HG03457 (cell line): ENCODE data around the gene MLX.
A peak's percentile ranks its signal among the peaks of the same experiment; 100 is the strongest.
"Not testable (repeated sequence)": the region's sequence is repeated elsewhere in the genome, so short reads cannot be mapped to it uniquely, and the experiment has no call there.

Experiments
- ATAC-seq: cut with Tn5 transposase; IDR thresholded peaks from one replicate; pipeline ENCODE4 v1.9.1; 2021; ENCODE audit warnings: moderate number of reproducible peaks; ENCODE audit not compliant: unreplicated experiment

Gene MLX

DNA sequence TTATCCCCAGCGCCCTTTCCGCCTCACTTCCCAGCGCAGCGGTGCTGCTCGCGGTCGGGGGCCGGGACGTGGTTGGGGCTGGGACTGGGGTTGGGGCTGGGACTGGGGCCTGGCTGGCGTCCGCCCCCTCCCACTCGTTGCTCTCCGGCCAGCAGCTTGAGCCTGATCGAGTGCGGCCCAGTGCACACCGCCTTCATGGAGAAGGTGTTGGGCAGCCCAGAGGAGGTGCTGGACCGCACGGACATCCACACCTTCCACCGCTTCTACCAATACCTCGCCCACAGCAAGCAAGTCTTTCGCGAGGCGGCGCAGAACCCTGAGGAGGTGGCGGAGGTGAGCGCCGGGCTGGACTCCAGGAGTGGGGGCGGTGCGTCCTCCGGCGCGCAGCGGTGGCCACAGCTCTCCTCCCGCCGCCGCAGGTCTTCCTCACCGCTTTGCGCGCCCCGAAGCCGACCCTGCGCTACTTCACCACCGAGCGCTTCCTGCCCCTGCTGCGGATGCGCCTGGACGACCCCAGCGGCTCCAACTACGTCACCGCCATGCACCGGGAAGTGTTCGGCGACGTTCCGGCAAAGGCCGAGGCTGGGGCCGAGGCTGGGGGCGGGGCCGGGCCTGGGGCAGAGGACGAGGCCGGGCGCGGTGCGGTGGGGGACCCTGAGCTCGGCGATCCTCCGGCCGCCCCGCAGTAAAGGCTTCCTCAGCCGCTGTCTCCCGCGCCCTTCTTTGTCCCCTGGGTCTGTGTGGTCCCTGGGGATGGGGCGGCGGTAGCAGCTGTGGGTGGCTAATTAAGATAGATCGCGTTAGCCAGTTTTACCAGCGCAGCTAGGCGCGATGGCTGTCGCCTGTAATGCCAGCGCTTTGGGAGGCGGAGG is 12.4 kb upstream of the MLX start:
- peak; percentile 48 for ATAC-seq

DNA sequence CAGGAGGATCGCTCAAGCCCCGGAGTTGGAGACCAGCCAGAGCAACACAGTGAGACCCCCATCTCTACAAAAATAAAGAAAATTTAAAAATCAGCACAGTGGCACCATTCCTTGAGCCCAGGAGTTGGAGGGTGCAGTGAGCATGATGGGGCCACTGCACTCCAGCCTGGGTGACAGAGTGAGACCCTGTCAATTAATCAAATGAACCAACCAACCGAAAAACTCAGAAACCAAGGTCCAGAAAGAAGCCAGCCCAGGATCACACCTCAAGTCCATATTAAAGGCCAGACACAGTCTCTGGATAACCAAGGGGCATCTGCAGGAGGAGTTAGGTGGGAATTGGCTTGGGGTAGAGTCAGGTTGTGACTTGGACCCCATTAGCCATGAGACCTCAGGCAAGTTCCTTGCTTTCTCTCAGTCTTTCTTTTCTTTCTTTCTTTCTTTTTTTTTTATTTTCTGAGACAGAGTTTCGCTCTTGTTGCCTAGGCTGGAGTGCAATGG is 11.7 kb upstream of the MLX start:
- ATAC-seq, result no peak

DNA sequence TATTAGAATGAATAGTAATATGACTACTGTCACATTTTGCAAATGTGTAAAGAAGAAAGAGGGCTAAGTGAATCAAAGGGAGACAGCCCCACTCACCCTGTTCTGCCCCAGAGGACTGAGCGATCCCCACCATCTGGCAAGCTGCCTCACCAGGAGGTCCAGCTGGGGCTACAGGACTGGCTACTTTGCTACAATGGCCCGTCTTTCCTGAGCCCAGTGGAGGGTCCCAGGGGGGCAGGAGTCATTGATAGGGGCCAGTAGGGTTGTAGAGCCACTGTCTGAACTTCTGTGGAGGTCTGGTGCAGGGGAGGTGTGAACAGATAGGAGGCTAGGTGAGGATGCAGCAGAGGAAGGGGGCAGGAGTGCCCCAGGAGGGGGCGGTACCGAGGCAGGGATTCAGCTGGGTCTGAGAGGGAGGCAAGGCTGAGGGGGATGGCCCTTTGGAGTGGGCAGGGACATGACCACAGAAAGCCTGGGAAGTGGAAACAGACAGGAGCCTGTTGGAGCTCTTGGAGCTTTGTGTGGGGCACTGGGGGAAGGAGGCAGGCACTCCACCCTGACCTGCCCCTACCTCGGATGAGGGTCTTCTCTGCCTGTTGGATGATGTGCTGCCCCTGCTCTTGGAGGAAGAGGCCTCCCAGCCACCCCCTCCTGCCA is 10.8 kb upstream of the MLX start:
- not testable (repeated sequence) for ATAC-seq

DNA sequence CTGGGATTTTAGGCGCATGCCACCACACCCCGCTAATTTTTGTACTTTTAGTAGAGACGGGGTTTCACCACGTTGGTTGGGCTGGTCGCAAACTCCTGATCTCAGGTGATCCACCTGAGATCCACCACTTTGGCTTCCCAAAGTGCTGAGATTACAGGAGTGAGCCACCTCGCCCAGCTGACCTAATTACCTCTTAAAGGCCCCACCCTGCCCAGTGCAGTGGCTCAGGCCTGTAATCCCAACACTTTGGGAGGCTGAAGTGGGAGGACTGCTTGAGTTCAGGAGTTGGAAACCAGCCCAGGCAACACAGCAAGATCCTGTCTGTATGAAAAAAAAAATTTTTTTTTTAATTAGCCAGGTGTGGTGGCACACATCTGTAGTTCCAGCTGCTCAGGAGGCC is 7.8 kb upstream of the MLX start:
- no peak for ATAC-seq

DNA sequence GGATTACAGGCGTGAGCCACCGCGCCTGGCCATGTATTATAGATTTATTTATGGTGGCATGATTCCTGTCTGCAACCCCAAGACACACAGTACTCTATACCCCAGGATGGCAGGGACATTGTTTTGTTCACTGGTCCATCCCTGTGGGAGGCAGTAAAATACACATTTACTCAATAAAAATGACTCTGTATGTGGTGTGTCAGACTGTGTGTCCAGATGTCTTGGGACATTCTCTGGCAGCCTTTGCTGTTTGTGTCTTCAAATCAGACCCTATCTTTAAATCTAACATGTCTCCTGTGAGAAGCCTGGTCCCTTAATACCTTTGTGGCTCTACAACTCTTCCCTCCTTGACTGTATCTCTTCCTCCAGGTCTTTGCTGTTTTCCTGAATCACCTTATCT is 6.7 kb upstream of the MLX start:
- ATAC-seq, result no peak

DNA sequence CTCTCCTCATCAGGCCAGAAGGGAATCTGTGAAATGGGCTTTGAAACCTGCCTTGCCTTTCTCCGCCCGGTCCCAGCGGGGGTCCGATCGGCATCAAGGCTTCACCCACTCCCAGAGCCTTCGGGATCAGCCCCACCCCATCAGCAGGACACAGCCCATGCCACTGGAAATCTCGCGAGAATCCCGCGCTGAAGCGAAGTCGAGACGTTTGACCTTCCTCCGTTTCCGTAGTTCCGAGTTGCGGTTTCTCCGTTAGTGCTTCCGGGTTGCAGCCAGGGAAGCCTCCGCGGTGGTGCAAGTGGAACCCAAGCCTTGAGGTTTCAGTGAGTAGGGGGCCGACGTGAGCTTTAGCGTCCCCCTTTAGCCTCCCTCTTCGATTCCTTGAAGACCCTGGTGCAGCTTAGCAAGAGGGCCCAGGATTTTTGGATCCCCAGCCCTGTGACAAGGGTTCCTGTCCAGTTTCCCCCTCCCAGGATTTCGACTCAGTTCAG is 5.0 kb upstream of the MLX start, which contains the start of gene COASY:
TSS of gene COASY (plus strand) at position 252 of the 491 bp plus-strand sequence. CDS start 475 bp downstream, outside the sequence.
- ATAC-seq, result no peak

DNA sequence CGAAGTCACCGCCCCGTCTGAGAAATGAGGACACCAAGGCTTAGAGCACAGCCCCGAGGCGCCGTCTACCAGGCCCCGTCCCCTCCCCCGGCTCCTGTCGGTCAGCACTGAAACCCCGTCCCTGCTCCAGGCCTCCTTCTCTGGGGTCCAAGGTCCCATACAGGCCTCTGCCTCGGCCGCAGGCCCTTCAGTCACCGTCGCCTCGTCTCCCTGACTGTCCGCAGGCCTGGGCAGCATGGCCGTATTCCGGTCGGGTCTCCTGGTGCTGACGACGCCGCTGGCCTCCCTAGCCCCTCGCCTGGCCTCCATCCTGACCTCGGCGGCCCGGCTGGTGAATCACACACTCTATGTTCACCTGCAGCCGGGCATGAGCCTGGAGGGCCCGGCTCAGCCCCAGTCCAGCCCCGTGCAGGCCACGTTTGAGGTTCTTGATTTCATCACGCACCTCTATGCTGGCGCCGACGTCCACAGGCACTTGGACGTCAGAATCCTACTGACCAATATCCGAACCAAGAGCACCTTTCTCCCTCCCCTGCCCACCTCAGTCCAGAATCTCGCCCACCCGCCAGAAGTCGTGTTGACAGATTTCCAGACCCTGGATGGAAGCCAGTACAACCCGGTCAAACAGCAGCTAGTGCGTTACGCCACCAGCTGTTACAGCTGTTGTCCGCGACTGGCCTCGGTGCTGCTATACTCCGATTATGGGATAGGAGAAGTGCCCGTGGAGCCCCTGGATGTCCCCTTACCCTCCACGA is 4.3 kb upstream of the MLX start:
- no peak for ATAC-seq

DNA sequence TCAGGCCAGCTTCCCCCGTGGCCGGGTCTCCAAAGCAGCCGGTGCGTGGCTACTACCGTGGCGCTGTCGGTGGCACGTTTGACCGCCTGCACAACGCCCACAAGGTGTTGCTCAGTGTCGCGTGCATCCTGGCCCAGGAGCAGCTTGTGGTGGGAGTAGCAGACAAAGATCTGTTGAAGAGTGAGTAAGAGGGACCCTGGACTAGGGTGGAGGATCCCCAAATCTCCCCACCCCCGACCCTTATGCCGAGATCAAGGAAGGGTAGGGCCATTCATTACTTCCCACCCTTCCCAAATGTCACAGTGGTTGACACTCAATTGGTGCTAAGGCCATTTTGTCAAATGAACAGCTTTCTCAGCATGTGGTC is 3.8 kb upstream of the MLX start:
- ATAC-seq, result no peak

DNA sequence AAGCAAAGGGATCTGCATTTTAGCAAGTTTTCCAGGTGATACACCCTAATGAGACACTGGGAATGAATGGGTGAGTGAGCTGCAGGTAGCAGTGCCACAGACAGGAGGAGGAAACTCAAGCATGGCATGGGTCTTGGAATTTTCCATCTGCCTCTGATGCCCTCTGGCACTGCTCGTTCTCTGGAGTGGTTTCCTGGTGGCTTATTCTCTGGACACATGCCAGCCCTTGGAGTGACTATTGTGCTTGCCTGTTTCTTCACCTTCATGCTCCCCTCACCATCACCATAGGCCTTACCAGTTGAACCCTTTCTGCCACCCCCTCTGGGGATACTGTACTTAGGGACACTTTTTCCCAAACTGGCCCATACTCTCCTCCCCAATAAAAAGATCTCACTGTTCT is 3.4 kb upstream of the MLX start:
- ATAC-seq, result no peak

DNA sequence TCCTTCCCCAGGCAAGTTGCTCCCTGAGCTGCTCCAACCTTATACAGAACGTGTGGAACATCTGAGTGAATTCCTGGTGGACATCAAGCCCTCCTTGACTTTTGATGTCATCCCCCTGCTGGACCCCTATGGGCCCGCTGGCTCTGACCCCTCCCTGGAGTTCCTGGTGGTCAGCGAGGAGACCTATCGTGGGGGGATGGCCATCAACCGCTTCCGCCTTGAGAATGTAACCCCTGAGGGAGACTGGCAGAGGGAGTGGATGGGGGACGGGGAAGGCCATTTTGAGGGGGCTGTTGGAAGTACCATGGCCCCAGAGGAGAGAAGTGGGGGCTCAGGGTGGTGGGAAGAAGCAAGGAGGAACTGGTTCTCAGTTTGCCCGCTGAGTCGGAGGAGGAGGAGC is 3.0 kb upstream of the MLX start:
- no peak for ATAC-seq

DNA sequence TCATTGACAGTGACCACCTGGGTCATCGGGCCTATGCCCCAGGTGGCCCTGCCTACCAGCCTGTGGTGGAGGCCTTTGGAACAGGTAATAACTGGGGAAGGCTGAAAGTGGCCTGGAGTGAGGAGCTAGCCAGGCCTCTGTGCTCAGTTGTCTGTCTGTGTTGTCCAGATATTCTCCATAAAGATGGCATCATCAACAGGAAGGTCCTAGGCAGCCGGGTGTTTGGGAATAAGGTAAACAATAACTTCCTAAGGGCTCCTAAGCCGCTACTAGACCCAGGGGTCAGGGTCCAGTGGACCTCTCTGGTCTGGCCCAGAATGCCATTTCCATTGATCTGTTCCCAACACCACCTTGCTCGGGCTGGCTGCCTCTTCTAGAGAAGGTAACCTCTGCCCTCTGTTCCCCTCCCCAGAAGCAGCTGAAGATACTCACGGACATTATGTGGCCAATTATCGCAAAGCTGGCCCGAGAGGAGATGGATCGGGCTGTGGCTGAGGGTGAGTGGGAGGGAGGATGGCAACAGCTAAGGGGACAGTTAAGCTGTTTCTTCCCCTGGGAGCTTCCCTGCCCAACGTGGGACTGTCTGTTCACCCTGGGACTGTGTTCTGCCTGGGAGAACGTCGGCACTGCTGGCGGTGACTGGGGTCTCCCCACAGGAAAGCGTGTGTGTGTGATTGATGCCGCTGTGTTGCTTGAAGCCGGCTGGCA is 1.9 kb upstream of the MLX start:
- ATAC-seq, result no peak

DNA sequence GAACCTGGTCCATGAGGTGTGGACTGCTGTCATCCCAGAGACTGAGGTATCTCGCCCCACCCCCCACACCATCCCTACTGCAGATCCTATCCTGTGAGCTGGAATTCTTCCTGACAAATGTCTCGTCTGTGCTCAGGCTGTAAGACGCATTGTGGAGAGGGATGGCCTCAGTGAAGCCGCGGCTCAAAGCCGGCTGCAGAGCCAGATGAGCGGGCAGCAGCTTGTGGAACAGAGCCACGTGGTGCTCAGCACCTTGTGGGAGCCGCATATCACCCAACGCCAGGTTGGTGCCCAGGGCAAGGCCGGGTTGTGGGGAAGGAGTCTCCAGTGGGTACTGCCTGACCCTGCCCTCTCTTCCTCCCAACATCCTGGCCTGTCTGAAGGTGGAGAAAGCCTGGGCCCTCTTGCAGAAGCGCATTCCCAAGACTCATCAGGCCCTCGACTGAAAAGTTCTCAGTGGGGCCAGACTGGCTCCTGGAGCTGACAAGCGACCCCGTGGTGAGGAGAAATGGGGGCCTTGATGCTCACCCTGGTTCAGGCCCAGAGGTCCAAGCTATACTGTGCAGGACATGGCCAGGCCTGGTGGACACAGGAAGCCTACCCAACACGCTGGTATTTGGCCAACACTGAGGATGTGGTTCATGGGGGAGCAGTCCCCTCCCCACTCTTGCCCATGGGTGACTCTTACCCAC is 1.2 kb upstream of the MLX start:
- ATAC-seq, result no peak

DNA sequence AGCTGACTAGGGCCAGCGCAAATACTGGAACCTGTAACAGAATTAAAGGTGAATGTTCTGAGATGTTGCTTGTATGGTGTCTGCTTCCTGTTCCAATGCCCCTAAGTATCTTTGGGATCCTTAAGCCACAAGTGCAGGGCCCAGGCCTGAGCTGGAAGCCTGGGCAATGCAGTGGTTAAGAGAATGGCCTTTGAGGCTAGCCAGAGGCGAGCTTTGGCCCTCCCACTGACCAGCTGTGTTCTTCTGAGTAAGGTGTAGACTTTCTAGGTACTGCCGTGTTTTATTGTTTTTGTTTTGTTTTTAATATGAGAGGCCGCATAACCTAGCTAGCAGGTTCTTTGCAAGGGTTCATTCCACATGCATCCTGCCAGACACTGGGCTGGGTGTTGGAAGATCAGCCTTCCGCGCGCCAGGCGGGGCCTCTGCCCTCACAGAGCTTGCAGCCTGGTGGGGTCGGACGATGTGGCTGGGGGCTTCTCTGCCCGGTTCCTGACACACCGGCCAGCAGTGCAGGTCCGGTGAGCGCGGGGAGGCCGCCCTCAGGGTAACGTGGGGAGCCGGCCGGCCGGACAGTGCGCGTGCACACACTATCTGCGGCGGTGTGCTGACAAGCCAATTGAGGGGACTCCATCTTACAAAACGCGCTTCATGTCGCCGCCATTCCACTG is 551 bp upstream of the MLX start:
- no peak for ATAC-seq

DNA sequence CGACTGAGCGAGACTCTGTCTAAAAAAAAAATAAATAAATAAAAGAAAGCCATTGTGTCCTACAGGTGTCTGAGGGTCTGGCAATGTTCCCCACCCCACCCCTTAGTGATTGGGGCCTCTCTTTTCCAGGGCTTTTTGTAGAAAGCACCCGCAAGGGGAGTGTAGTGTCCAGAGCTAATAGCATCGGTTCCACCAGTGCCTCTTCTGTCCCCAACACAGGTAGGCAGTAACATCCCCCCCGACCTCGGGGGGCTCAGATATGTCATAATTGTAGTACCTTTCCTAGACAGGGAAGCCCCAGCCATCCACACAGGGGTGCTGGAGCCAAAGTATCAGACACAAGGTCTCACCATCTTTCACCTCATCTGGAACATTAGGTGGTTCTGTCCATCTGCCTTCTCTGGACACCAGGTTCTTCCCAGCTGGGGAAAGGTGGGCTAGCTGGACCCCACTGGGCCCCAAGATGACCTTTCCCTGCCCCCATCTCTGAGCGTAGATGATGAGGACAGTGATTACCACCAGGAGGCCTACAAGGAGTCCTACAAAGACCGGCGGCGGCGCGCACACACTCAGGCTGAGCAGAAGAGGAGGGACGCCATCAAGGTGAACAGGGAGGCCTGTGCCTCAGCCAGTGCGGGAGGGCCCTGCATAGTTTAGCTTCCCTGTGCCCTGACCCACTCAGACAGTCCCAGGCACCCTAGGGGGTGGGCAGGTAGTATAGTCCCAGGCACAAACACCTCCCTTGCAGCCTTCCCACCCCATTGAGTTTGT is 1.6 kb downstream of the MLX start:
- no peak for ATAC-seq

DNA sequence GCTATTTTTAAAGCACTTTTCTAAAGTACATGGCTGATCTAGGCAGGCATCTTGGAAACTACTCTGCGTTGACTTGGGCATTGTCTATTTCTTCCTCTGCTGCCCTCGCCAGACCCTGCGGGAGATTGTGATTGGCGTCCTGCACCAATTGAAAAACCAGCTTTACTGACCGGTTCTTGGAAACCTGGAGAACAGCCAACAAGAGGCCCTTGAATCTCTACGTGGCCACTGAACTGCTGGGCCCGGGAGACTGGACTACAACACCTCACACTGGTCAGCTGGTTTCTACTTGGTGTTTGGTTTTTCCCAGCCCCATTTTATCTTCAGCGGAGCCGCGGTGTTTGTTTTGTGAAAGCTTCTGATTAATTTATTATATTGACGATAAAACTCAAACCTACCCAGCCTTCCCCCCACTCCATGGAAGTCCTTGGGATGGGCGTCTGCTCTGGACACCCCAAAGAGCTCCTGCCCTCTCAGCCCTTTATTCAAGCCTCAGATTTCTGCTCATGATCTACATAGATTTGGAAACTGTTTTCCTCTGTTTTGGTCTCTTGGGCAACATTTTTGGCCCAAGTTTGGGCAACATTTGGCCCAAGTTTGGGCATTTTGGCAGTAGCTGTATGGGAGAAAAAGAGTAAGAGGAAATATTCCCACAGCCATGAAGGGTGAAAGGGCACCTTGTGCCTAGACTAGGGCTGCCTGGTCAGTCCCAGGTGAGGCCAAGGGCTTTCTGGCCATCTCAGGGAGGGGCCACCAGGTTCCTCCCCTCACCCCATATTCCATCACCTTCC is 4.7 kb downstream of the MLX start:
- ATAC-seq, result no peak

DNA sequence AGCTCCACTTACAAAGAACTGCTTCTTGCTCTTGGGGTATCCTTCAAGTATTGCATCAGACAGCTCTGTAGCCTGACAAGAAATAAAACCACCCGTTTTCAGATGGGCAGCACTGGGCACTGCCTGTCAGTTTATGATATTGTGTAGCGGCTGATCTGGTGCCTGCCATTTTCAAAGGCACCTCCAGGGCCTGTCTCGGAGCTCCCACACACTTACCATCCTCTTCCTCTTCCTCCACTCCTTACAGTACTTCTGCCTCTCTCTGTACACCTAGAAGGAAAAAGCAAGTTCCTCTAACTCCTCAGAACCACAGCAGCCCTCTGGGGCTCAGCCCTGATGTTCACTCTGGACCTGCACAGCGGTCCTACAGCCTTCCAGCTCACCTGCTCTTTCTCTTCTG is 6.2 kb downstream of the MLX start:
- no peak for ATAC-seq

DNA sequence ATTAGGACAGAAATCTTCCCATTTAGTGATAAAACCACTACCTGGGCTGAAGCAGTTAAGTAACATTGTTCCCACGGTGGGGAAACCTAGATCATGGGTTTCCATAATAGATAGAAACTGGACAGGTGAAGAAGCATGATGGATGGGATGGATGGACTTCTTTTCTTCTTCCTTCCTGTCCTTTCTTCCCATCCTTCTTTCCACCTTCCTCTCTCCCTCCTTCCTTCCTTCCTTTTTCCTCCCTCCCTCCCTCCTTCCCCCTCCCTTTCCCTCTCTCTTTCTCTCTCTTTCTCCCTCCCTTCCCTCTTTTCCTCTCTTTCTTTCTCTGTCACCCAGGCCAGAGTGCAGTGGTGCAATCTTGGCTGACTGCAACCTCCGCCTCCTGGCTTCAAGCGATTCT is 7.6 kb downstream of the MLX start:
- ATAC-seq, result no peak

DNA sequence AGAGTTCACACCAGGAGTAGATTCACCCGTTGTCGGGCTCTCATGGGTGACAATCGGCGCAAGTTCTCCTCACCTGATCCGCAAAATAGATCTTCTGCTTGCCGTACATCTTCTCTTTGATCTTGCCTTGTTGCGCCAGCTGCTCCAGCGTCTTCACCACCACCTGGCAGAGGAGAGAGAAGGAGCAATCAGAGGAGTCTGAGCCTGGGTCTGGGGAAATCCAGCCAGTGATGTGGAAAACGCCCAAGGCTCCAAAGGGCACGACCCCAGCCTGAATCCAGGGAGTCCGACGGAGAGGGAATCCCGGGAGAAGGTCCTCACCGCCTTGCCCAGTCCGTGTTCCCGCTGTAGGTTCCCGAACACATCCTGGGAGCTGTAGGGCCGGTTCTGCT is 10.2 kb downstream of the MLX start:
- peak; percentile 3 for ATAC-seq
